ENCODE results near the gene KLHL40.

- TF ChIP-seq CTCF (IDR thresholded peaks at IDR 0.05; ENCODE audit: poor library complexity) (no peak), EZH2 (IDR thresholded peaks at IDR 0.05; ENCODE audit: borderline replicate concordance) (no peak)
Observed at GRCh38 chr3:42712344-42712648, 27.0 kb downstream of the KLHL40 start.
